ENCODE data around the gene CDH22. TPM values are rescaled to one million over a fixed set of nuclear protein-coding genes. Genes with fewer than 3 reads are reported as not detected.
A peak's percentile ranks its signal among the peaks of the same experiment; 100 is the strongest.

Gene CDH22
- total RNA-seq, 2 donors from 2014 or later: 0.12 to 0.13 TPM

- Histone ChIP-seq H3K27me3 (no peaks in the 10 kb centered on the region), H3K27ac (no peak overlapping the region), H3K4me3 (no peak overlapping the region), H3K36me3 (no peaks in the 10 kb centered on the region), H3K4me1 (no peaks in the 10 kb centered on the region), H3K9me3 (no peaks in the 10 kb centered on the region), H3K9ac (ENCODE audit: low read depth in 2 of 2, low read length in 2 of 2) (peak overlapping the region in 1 of 2 donors; percentile 43)
- TF ChIP-seq CTCF (IDR thresholded peaks at IDR 0.05): no peak
- DNase-seq: no peak
- intact Hi-C loops (cut with DNase I): no loop called here
These were observed 39.6 kb downstream of the CDH22 start for GRCh38 chr20:46268662-46269061.

GRCh38 chr20:46268131-46268614, 40.1 kb downstream of the CDH22 start:
- H3K9me3 ChIP-seq: no peaks in the 10 kb centered on the region
- intact Hi-C loops (cut with DNase I): no loop called here
- H3K27me3 ChIP-seq: no peaks in the 10 kb centered on the region
- no peaks in the 10 kb centered on the region for H3K4me1 ChIP-seq
- H3K4me3 ChIP-seq: no peak overlapping the region
- H3K9ac ChIP-seq (ENCODE audit: low read depth in 2 of 2, low read length in 2 of 2): peak overlapping the region in 1 of 2 donors; percentile 43
- TF ChIP-seq CTCF (IDR thresholded peaks at IDR 0.05): no peak
- DNase-seq: no peak
- no peaks in the 10 kb centered on the region for H3K36me3 ChIP-seq
- no peak overlapping the region for H3K27ac ChIP-seq

GRCh38 chr20:46267108-46268105, 40.9 kb downstream of the CDH22 start:
- no peak for TF ChIP-seq CTCF (IDR thresholded peaks at IDR 0.05)
- Histone ChIP-seq H3K27ac (no peak overlapping the region), H3K9ac (ENCODE audit: low read depth in 2 of 2, low read length in 2 of 2) (no peak overlapping the region), H3K4me3 (no peak overlapping the region), H3K27me3 (no peaks in the 10 kb centered on the region), H3K36me3 (no peaks in the 10 kb centered on the region), H3K4me1 (no peaks in the 10 kb centered on the region), H3K9me3 (no peaks in the 10 kb centered on the region)
- DNase-seq: no peak
- intact Hi-C loops (cut with DNase I): no loop called here

- no peaks in the 10 kb centered on the region for H3K4me1 ChIP-seq
- H3K9ac ChIP-seq (ENCODE audit: low read depth in 2 of 2, low read length in 2 of 2): no peak overlapping the region
- H3K9me3 ChIP-seq: no peaks in the 10 kb centered on the region
- no peak overlapping the region for H3K27ac ChIP-seq
- no peaks in the 10 kb centered on the region for H3K36me3 ChIP-seq
- DNase-seq: no peak
- no peak for TF ChIP-seq CTCF (IDR thresholded peaks at IDR 0.05)
- no peak overlapping the region for H3K4me3 ChIP-seq
- intact Hi-C loops (cut with DNase I): no loop called here
- no peaks in the 10 kb centered on the region for H3K27me3 ChIP-seq
These were observed 42.8 kb downstream of the CDH22 start for GRCh38 chr20:46265539-46265938.

GRCh38 chr20:46264391-46265266, 43.7 kb downstream of the CDH22 start:
- H3K27ac ChIP-seq: no peak overlapping the region
- H3K36me3 ChIP-seq: no peaks in the 10 kb centered on the region
- no peak for TF ChIP-seq CTCF (IDR thresholded peaks at IDR 0.05)
- H3K27me3 ChIP-seq: no peaks in the 10 kb centered on the region
- H3K4me3 ChIP-seq: no peak overlapping the region
- no peak overlapping the region for H3K9ac ChIP-seq (ENCODE audit: low read depth in 2 of 2, low read length in 2 of 2)
- H3K4me1 ChIP-seq: no peaks in the 10 kb centered on the region
- no peaks in the 10 kb centered on the region for H3K9me3 ChIP-seq
- DNase-seq: no peak
- intact Hi-C loops (cut with DNase I): loop anchor here (5.0 kb wide), 1 partner anchor 267 kb away; no protein-coding TSS in a partner anchor

All from colonic mucosa (tissue), 4 donors.